Astrocyte (in vitro differentiated cells and primary cell): Measurements from ENCODE around the gene NEFH.

ENCODE experiments used
- EZH2 ChIP-seq: IDR thresholded peaks from 2 replicates; pipeline ENCODE4 v1.6.1; 2012; ENCODE audit warnings: mild to moderate bottlenecking, low read length, inconsistent platforms; ENCODE audit not compliant: insufficient read depth
- TF ChIP-seq, protein P1 (sequence below): IDR thresholded peaks from 2 replicates; pipeline ENCODE4 v1.5.1; 2011; ENCODE audit warnings: low read depth, mild to moderate bottlenecking, inconsistent platforms, low read length, moderate library complexity; ENCODE audit not compliant: insufficient read depth

DNA sequence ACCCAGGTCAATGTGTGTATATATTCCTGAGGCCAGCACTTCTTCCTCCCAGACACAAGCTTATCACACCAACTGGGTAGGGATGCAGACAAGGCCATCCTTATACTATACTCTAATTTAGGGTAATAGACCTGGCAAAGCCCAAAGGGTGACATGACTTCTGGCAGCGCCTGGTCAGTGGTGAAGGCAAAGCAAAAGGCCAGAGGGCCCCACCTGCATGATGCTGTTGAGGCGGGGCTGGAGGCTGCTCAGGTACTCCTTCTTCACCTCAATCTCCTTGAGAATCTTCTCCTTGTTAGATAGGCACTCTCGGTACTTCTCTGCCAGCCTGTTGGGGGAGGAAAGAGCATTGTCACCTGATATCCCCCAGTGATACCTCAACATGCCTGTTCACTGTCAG lies 56.4 kb downstream of the NEFH start:
- TF ChIP-seq, protein P1, sequence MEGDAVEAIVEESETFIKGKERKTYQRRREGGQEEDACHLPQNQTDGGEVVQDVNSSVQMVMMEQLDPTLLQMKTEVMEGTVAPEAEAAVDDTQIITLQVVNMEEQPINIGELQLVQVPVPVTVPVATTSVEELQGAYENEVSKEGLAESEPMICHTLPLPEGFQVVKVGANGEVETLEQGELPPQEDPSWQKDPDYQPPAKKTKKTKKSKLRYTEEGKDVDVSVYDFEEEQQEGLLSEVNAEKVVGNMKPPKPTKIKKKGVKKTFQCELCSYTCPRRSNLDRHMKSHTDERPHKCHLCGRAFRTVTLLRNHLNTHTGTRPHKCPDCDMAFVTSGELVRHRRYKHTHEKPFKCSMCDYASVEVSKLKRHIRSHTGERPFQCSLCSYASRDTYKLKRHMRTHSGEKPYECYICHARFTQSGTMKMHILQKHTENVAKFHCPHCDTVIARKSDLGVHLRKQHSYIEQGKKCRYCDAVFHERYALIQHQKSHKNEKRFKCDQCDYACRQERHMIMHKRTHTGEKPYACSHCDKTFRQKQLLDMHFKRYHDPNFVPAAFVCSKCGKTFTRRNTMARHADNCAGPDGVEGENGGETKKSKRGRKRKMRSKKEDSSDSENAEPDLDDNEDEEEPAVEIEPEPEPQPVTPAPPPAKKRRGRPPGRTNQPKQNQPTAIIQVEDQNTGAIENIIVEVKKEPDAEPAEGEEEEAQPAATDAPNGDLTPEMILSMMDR = no peak
- TF ChIP-seq EZH2 = no peak
